Measurements from ENCODE around the gene DNAH1. TPM values are rescaled to one million over a fixed set of nuclear protein-coding genes. Genes with fewer than 3 reads are reported as not detected.

DNAH1 gene
- total RNA-seq, 4 donors from 2014 or later, result 12.0 to 26.1 (median 15.5) TPM

DNA sequence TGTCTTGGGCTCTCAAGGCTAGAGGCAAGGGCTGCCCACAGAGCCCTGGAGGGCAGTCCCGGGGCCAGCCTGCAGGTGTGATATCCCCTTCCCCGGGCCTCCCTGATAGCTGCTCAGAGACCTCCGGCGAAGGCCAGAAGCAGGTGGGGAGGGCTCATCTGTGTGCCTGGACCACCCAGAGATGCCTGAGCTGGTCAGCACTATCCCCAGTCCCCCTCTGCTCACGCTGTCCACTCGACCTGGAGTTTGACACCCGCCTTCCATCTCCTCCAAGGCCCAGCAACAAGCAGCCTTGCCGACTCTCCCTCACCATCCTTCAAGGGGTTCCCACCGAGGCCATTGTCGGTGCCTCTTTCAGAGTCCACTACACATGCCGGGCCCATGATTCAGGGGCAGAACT lies 39.4 kb downstream of the DNAH1 start:
- no peaks in the 10 kb centered on the region for H3K9me3 ChIP-seq
- no peak for DNase-seq (ENCODE audit: low spot score in 2 of 2)
- H3K4me3 ChIP-seq, result no peak overlapping the region
- H3K27ac ChIP-seq, result no peak overlapping the region
- H3K36me3 ChIP-seq, result peaks cover 0 to 99% (median 3%) of the 10 kb centered on the region in 3 donors
- TF ChIP-seq POLR2A (IDR thresholded peaks at IDR 0.05), result no peak
- TF ChIP-seq, protein P1, sequence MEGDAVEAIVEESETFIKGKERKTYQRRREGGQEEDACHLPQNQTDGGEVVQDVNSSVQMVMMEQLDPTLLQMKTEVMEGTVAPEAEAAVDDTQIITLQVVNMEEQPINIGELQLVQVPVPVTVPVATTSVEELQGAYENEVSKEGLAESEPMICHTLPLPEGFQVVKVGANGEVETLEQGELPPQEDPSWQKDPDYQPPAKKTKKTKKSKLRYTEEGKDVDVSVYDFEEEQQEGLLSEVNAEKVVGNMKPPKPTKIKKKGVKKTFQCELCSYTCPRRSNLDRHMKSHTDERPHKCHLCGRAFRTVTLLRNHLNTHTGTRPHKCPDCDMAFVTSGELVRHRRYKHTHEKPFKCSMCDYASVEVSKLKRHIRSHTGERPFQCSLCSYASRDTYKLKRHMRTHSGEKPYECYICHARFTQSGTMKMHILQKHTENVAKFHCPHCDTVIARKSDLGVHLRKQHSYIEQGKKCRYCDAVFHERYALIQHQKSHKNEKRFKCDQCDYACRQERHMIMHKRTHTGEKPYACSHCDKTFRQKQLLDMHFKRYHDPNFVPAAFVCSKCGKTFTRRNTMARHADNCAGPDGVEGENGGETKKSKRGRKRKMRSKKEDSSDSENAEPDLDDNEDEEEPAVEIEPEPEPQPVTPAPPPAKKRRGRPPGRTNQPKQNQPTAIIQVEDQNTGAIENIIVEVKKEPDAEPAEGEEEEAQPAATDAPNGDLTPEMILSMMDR (IDR thresholded peaks at IDR 0.05), result no peak
- no peak for TF ChIP-seq EP300 (IDR thresholded peaks at IDR 0.05)
- no peaks in the 10 kb centered on the region for H3K27me3 ChIP-seq
- H3K4me1 ChIP-seq, result no peaks in the 10 kb centered on the region
- 78 to 79% methylated on average over 7 to 11 of the region's 11 CpGs for WGBS, 2 donors

DNA sequence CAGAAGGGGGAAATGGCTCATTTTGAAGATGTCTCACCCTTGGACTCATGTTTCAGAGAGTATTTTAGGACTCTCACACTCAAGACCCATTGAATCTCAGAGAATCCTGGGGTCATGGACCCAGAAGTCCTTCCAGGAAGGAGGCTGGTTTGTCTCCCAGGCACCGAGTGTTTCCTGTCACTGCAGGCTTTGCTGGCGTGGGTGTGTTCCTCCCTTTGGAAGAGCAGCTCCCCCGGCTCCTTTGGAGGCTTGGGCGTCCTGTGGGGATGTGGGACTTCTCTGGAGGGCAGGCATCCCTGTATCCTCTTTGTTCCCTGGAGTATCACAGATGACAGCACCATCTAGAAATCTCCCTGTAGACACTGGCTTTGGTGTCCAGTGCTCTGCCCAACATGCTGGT lies 40.0 kb downstream of the DNAH1 start:
- WGBS, 2 donors, result 87 to 91% methylated on average over 4 of the region's 4 CpGs
- Histone ChIP-seq H3K36me3 (peaks cover 0 to 99% (median 3%) of the 10 kb centered on the region in 3 donors), H3K9me3 (no peaks in the 10 kb centered on the region), H3K4me1 (no peaks in the 10 kb centered on the region), H3K27ac (no peak overlapping the region), H3K27me3 (no peaks in the 10 kb centered on the region), H3K4me3 (no peak overlapping the region)
- no peak for DNase-seq (ENCODE audit: low spot score in 2 of 2)
- TF ChIP-seq POLR2A (IDR thresholded peaks at IDR 0.05), result no peak
- TF ChIP-seq, protein P1 (IDR thresholded peaks at IDR 0.05), result no peak
- no peak for TF ChIP-seq EP300 (IDR thresholded peaks at IDR 0.05)

DNA sequence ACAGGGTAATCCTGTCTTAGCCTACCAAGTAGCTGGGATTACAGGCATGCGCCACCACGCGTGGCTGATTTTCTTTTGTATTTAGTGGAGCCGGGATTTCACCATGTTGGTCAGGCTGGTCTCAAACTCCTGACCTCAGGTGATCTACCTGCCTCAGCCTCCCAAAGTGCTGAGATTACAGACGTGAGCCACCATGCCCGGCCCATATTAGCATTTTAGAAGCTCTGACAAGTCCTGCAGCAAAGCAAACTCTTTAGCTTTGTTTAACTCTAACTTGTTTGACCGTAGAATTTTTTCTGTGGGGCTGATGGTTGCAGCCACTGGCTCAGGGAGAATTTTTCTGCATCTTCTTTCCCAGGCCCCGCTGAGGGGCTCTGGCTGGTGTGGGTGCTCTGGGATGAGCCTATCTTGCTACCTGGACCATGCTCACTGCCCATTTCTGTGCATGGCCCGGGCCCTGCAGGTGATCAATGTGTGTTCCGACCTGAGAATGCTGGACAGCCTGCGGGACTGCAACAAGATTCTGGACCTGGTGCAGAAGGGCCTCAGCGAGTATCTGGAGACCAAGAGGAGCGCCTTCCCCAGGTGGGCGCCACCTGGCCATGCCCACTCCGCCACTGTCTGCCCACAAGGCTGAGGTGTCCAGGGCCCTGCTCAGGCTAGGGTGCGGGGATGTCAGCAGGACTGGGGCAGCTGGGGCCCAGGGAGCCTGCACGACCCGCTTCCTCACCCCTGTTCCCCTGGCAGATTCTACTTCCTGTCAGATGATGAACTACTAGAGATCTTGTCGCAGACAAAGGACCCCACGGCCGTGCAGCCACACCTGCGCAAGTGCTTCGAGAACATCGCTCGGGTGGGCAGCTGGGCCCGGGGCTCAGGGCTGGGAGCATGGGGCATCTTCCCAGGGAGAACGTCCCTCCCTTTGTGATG lies 41.3 kb downstream of the DNAH1 start:
- Histone ChIP-seq H3K27ac (no peak overlapping the region), H3K27me3 (no peaks in the 10 kb centered on the region), H3K9me3 (no peaks in the 10 kb centered on the region), H3K4me3 (no peak overlapping the region), H3K36me3 (peaks cover 0 to 99% (median 3%) of the 10 kb centered on the region in 3 donors), H3K4me1 (no peaks in the 10 kb centered on the region)
- TF ChIP-seq EP300 (IDR thresholded peaks at IDR 0.05) (no peak), POLR2A (IDR thresholded peaks at IDR 0.05) (no peak)
- TF ChIP-seq, protein P1 (IDR thresholded peaks at IDR 0.05), result no peak
- DNase-seq (ENCODE audit: low spot score in 2 of 2), result no peak
- WGBS, 2 donors, result 92 to 93% methylated on average over 23 to 26 of the region's 27 CpGs

DNA sequence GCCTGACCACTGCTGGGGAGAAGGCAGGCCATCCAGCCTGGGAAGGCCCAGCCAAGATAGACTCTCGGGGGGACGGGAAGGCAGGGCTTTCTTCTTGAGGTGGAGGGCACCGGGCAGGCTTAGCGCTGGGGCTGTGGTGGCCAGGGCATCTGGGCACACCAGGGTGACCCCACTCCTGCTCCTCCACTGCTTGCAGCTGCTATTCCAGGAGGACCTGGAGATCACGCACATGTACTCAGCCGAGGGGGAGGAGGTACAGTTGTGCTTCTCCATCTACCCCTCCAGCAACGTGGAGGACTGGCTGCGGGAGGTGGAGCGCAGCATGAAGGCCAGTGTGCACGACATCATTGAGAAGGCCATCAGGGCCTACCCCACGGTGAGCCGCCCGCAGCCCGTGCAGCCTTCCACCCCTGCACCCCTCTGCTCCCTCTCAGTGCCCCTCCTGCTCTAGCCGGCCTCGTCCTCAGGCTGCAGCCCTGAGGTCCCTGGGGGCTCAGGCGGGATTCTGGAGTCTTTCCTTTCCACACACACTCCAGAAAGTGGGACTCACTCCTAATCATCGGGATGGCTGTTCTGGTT lies 42.3 kb downstream of the DNAH1 start:
- H3K9me3 ChIP-seq, result no peaks in the 10 kb centered on the region
- 76 to 81% methylated on average over 18 of the region's 18 CpGs for WGBS, 2 donors
- DNase-seq (ENCODE audit: low spot score in 2 of 2), result no peak
- no peak for TF ChIP-seq EP300 (IDR thresholded peaks at IDR 0.05)
- TF ChIP-seq, protein P1 (IDR thresholded peaks at IDR 0.05), result no peak
- no peak for TF ChIP-seq POLR2A (IDR thresholded peaks at IDR 0.05)
- no peaks in the 10 kb centered on the region for H3K4me1 ChIP-seq
- H3K27me3 ChIP-seq, result no peaks in the 10 kb centered on the region
- no peak overlapping the region for H3K27ac ChIP-seq
- H3K36me3 ChIP-seq, result peaks cover 0 to 99% (median 0%) of the 10 kb centered on the region in 3 donors
- no peak overlapping the region for H3K4me3 ChIP-seq
